HG03460 (cell line): ENCODE measurements around the gene ID2.

Experiments
- ATAC-seq: cut with Tn5 transposase; IDR thresholded peaks from one replicate; pipeline ENCODE4 v1.9.1; 2021; ENCODE audit not compliant: unreplicated experiment

ID2 gene

DNA sequence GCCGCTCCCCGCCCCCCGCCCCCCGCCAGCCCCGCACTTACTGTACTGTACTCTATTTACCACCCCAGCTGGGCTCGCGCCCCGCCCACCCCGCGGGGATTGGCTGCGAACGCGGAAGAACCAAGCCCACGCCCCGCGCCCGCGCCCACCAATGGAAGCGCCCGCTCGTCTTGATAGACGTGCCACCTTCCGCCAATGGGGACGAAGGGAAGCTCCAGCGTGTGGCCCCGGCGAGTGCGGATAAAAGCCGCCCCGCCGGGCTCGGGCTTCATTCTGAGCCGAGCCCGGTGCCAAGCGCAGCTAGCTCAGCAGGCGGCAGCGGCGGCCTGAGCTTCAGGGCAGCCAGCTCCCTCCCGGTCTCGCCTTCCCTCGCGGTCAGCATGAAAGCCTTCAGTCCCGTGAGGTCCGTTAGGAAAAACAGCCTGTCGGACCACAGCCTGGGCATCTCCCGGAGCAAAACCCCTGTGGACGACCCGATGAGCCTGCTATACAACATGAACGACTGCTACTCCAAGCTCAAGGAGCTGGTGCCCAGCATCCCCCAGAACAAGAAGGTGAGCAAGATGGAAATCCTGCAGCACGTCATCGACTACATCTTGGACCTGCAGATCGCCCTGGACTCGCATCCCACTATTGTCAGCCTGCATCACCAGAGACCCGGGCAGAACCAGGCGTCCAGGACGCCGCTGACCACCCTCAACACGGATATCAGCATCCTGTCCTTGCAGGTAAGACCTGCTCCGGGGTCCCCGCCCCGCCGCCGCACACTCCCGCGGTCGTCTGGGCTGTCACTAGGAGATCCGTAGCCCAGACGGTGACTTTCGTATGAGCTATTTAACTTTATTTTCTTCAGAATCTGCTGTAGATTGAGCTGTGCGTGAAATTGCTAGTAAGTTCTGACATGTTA, at the start of gene ID2:
Gene ID2, plus strand, starts transcription at position 271 of the 907 bp plus-strand sequence. Its CDS starts 110 bp downstream, at position 381.
- peak; percentile 58 for ATAC-seq

GRCh38 chr2:8632755-8633154, 49.1 kb upstream of the ID2 start:
- ATAC-seq, result no peak

GRCh38 chr2:8633186-8633734, 48.6 kb upstream of the ID2 start:
- no peak for ATAC-seq

- ATAC-seq, result no peak
Observed at GRCh38 chr2:8633735-8634313, 48.0 kb upstream of the ID2 start.

DNA sequence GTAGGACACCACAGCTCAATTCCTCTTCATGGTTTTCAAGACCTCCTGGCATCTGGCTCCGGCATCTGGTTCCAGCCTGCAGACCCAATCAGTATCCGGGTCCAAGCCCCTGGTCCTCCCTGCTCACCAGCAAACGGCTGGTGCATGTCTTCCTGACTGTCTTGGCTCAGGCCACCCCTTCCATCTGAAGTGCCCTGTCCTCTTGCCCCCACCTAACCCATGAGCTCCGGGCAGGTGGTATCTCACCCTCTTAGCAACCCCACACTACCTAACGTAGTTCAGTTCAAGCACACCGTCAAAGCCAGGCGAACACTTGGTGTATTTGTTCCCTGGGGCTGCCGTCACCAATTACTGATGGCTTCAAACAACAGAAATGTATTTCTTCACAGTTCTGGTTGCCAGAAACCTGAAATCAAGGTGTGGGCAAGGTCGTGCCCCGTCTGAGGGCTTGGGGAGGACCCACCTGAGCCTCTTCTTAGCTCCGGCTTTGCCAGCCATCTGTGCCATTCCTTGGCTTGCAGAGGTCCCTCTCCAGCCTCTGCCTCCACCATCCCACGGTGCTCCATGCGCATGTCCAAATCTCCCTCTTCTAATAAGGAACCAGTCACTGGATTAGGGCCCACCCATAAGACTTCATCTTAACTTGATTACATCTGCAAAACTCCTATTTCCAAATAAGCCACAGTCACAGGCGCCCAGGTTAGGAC, 47.2 kb upstream of the ID2 start:
- ATAC-seq, result no peak

GRCh38 chr2:8636041-8636491, 45.8 kb upstream of the ID2 start:
- ATAC-seq, result no peak

DNA sequence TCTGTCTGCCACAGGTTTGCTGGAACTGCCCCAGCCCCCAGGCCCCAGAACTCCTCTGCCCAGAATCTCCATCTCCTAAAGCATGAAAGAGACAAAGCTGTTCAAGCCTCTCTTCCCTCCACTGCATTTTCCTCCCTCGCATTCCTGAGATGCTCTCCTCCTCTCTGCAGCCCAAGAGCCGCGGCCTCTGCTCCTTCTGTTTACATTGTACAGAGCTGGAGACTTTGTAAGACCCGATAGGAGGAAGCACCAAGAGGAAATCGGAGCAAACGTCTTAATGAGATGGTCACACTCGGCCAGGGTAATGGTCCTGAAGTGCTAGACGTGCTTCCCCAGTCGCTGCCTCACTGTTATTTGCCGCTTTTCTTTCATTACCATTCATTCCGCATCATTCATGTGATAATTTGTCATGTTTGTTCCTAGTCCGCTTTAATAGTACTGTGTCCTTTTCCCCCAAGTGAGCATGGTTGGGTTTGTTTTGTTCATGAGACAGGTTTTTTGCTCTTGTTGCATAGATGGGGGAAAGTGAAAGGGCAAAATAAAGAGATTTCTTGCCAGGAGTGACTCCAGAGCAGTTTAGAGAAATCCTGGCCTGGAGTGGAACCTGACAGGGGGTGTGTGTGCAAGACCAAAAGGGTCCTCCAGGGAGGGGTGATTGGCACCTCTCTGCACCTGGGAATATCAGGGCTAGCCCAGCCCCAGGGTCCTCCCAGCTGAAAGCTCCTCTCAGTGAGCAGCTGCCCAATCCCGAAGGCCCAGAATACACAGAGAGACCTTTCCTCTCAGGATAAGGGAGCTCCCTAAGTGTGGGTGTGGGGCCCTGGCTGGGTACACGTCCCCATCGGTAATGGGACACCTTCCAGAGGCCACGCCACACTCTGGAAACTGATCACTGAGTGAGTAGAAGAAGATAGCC, 44.9 kb upstream of the ID2 start:
- ATAC-seq, result no peak

- no peak for ATAC-seq
Observed at GRCh38 chr2:8638327-8638726, 43.5 kb upstream of the ID2 start.

- ATAC-seq, result no peak
Observed at GRCh38 chr2:8639122-8639635, 42.7 kb upstream of the ID2 start.

- no peak for ATAC-seq
Observed at GRCh38 chr2:8640498-8640897, 41.4 kb upstream of the ID2 start.

GRCh38 chr2:8641301-8641965, 40.4 kb upstream of the ID2 start:
- ATAC-seq, result no peak

- ATAC-seq, result no peak
Observed at GRCh38 chr2:8642366-8643068, 39.3 kb upstream of the ID2 start.

DNA sequence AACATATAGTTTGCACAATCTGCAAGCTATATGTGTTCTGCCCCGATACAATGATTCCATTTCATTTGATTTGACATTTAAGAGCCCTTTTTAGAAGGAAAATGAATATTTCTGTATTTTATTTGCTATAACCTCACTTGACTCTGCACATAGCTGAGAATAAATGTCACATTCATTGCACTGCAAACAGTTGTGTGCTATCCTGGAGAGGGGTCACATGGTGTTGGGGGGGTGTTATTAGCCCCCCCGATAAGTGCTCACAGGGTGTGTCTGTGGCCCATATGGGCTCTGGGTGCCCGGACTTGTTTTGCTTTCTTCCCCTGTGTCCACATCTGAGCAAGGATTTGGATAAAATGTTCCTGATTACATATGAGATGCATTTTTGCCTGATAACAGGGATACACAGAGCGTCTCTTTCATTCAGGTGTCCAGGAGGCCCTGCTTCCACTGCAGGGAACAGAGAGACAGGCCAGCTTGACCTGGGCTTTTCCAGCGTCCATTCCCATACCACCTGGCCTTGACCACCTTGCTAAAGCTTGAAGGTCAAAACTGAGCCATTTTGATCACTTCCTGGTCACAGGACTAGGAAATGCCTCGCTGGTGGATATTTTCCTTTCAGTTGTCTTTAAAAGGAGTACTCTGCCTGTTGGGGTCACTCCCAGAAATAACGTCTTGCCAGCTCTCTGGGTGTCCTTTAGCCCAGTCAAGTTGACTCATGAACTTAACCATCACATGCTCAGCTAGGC, 38.4 kb upstream of the ID2 start:
- no peak for ATAC-seq

GRCh38 chr2:8643996-8644356, 37.9 kb upstream of the ID2 start:
- ATAC-seq, result no peak

DNA sequence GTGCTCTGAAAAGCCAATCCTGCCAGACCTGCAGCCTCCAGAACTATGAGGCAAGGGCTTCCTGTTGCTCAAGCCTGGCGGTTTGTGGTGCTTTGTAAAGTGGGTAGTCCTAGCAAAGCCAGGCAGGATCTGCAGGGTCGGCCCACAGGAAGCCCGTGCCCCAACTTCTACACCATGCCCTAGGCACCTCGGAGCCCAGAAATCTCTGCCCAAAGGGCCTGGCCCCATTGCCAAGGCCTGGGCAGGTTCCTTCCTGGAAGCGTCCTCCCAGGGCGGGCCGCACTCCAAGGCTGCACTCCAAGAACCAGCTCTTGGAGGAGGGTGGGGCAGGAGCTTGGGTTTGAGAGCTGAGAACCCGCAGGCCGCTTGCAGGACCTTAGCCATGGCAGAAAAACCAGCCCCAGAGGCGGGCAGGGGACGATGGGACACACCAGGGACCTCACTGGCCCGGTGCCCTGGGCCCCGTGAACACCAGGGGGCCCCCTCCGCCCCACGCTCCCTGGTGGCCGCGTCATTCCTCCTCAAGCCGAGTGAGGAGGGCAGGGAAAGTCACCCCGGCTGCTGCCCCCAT, 37.2 kb upstream of the ID2 start:
- no peak for ATAC-seq

DNA sequence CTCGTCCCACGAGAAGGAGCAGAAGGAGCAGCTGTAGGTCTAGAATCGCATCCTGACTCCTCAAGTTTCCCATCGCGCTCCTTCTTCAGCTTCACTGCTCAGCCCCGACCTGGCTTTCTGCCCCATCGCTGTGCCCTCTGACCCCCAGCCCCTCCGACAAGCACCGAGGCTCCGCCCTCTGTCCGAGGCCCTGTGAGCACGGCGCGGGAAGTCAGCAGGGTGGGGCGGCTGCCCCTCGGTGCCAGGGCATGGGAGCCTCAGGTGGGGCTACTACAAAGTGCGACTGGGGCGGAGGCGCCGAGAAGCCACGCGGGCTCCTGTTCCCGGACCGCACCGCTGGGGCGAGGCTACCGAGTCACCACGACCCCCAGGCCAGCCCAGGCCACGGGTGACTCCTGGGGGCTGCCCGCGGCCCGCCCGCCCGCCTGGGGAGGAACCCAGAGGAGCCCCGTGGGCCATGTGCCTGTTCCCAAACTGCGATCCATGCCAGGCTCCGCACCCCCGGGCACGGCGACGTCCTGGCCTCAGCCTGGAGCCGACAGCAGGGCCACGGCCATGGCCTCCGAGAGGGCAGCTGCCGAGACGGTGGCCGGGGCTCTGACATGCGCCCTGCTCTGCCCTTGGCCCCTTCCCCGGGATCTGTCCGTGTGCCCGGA, 36.6 kb upstream of the ID2 start:
- ATAC-seq, result no peak

GRCh38 chr2:8646731-8647461, 35.0 kb upstream of the ID2 start:
- ATAC-seq, result no peak
